Measurements from ENCODE around the gene KCNT2. TPM values are rescaled to one million over a fixed set of nuclear protein-coding genes. Genes with fewer than 3 reads are reported as not detected.
"Not testable (repeated sequence)": the region's sequence is repeated elsewhere in the genome, so short reads cannot be mapped to it uniquely, and the experiment has no call there.

Gene KCNT2
- total RNA-seq, 4 donors from 2014 or later: 0.35 to 0.88 (median 0.51) TPM; not detected in 1

DNA sequence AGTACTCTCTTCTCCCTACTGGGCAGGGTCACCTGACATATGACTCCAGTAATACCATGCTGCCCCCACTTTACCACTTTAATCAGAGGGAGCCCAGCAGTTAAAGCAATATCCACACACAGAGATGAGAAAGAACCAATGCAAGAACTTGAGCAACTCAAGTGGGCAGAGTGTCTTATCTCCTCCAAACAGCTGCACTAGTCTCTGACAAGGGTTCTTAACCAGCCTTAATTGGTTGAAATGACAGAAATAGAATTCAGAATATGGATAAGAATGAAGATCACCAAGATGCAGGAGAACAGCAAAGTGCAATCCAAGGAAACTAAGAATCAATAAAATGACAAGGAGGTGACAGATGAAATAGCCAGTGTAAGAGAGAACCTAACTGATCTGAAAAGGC is 91.0 kb downstream of the KCNT2 start:
- ATAC-seq: no peak
- DNase-seq: no peak
- Histone ChIP-seq H3K4me3 (no peak overlapping the region), H3K36me3 (no peaks in the 10 kb centered on the region), H3K27ac (no peak overlapping the region), H3K9me3 (no peaks in the 10 kb centered on the region), H3K4me1 (no peaks in the 10 kb centered on the region), H3K27me3 (no peaks in the 10 kb centered on the region)
- intact Hi-C loops (cut with DNase I; ENCODE audit: low total_unique reads): no loop called here
- TF ChIP-seq, protein P1, sequence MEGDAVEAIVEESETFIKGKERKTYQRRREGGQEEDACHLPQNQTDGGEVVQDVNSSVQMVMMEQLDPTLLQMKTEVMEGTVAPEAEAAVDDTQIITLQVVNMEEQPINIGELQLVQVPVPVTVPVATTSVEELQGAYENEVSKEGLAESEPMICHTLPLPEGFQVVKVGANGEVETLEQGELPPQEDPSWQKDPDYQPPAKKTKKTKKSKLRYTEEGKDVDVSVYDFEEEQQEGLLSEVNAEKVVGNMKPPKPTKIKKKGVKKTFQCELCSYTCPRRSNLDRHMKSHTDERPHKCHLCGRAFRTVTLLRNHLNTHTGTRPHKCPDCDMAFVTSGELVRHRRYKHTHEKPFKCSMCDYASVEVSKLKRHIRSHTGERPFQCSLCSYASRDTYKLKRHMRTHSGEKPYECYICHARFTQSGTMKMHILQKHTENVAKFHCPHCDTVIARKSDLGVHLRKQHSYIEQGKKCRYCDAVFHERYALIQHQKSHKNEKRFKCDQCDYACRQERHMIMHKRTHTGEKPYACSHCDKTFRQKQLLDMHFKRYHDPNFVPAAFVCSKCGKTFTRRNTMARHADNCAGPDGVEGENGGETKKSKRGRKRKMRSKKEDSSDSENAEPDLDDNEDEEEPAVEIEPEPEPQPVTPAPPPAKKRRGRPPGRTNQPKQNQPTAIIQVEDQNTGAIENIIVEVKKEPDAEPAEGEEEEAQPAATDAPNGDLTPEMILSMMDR (IDR thresholded peaks at IDR 0.05 in 4 of 5, conservative IDR thresholded peaks at IDR 0.05 in 1 of 5): no peak
- TF ChIP-seq POLR2A (IDR thresholded peaks at IDR 0.05): no peak
- in situ Hi-C loops (cut with MboI; ENCODE audit: low sequenced_read_pairs in 4 of 4): no loop called here

GRCh38 chr1:196516373-196516772 is 91.9 kb downstream of the KCNT2 start:
- ATAC-seq (no peak), DNase-seq (no peak)
- no peak for TF ChIP-seq POLR2A (IDR thresholded peaks at IDR 0.05)
- TF ChIP-seq, protein P1 (IDR thresholded peaks at IDR 0.05 in 4 of 5, conservative IDR thresholded peaks at IDR 0.05 in 1 of 5): no peak
- H3K4me1 ChIP-seq: no peaks in the 10 kb centered on the region
- H3K9me3 ChIP-seq: no peaks in the 10 kb centered on the region
- no peak overlapping the region for H3K27ac ChIP-seq
- in situ Hi-C loops (cut with MboI; ENCODE audit: low sequenced_read_pairs in 4 of 4): no loop called here
- intact Hi-C loops (cut with DNase I; ENCODE audit: low total_unique reads): no loop called here
- no peak overlapping the region for H3K4me3 ChIP-seq
- H3K36me3 ChIP-seq: no peaks in the 10 kb centered on the region
- no peaks in the 10 kb centered on the region for H3K27me3 ChIP-seq

DNA sequence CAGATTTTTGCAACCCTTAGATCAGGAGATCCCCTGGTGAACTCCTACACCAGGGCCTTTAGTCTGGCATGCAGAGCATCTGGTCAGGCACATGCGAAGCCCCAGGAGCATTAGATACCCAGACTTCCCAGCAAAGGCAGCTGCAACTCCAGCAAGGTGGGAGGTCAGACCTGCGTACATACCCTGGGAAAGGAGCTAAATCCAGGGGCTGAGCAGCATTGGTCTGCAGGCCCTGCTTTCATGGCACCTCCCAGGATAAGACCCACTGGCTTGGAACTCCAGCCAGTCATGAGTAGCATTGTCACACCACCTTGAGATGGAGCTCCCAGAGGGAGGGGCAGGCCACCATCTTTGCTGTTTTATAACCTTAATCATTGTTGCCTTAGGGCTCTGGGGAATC is 92.3 kb downstream of the KCNT2 start:
- DNase-seq: no peak
- no peak overlapping the region for H3K27ac ChIP-seq

GRCh38 chr1:196513821-196514220 is 94.4 kb downstream of the KCNT2 start:
- no peak overlapping the region for H3K27ac ChIP-seq
- H3K27me3 ChIP-seq: no peaks in the 10 kb centered on the region
- in situ Hi-C loops (cut with MboI; ENCODE audit: low sequenced_read_pairs in 4 of 4): no loop called here
- no peak overlapping the region for H3K4me3 ChIP-seq
- ATAC-seq: no peak
- no peaks in the 10 kb centered on the region for H3K4me1 ChIP-seq
- no peak for DNase-seq
- no peaks in the 10 kb centered on the region for H3K9me3 ChIP-seq
- intact Hi-C loops (cut with DNase I; ENCODE audit: low total_unique reads): no loop called here
- TF ChIP-seq, protein P1 (IDR thresholded peaks at IDR 0.05 in 4 of 5, conservative IDR thresholded peaks at IDR 0.05 in 1 of 5): no peak
- no peak for TF ChIP-seq POLR2A (IDR thresholded peaks at IDR 0.05)
- no peaks in the 10 kb centered on the region for H3K36me3 ChIP-seq

More for the DNA sequence above, 92.3 kb downstream of the KCNT2 start:
- intact Hi-C loops (cut with DNase I; ENCODE audit: low total_unique reads): no loop called here
- H3K4me3 ChIP-seq: no peak overlapping the region
- H3K9me3 ChIP-seq: no peaks in the 10 kb centered on the region
- ATAC-seq: no peak
- in situ Hi-C loops (cut with MboI; ENCODE audit: low sequenced_read_pairs in 4 of 4): no loop called here
- TF ChIP-seq, protein P1 (IDR thresholded peaks at IDR 0.05 in 4 of 5, conservative IDR thresholded peaks at IDR 0.05 in 1 of 5): no peak
- TF ChIP-seq POLR2A (IDR thresholded peaks at IDR 0.05): no peak
- no peaks in the 10 kb centered on the region for H3K4me1 ChIP-seq
- no peaks in the 10 kb centered on the region for H3K27me3 ChIP-seq
- H3K36me3 ChIP-seq: no peaks in the 10 kb centered on the region

DNA sequence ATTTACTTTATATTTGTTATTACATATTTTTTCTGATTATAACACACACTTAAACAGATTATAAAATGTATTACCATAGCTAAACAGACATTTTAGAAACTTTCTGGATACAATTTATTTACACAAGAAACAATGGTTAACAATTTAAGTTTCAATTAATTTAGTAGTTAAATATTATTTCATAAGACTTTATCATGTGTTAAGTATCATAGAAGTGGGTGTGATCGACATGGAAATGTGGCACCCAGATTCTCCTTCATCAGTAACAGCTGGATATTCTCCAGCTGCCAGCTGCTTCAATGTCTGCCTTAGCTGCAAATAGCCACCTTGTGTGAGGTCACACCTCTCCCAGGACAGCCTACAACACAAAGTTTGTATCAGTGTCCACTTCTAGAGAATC is 97.8 kb downstream of the KCNT2 start:
- TF ChIP-seq, protein P1 (IDR thresholded peaks at IDR 0.05 in 4 of 5, conservative IDR thresholded peaks at IDR 0.05 in 1 of 5): no peak
- no peak for TF ChIP-seq POLR2A (IDR thresholded peaks at IDR 0.05)
- Histone ChIP-seq H3K27ac (no peak overlapping the region), H3K4me3 (no peak overlapping the region), H3K4me1 (no peaks in the 10 kb centered on the region), H3K36me3 (no peaks in the 10 kb centered on the region), H3K27me3 (no peaks in the 10 kb centered on the region), H3K9me3 (no peaks in the 10 kb centered on the region)
- in situ Hi-C loops (cut with MboI; ENCODE audit: low sequenced_read_pairs in 4 of 4): no loop called here
- intact Hi-C loops (cut with DNase I; ENCODE audit: low total_unique reads): no loop called here
- DNase-seq (no peak), ATAC-seq (no peak)

GRCh38 chr1:196504224-196504623 is 104.0 kb downstream of the KCNT2 start:
- intact Hi-C loops (cut with DNase I; ENCODE audit: low total_unique reads); in situ Hi-C loops (cut with MboI; ENCODE audit: low sequenced_read_pairs in 4 of 4); DNase-seq; H3K27ac ChIP-seq; H3K36me3 ChIP-seq; H3K4me3 ChIP-seq; ATAC-seq; H3K4me1 ChIP-seq; H3K27me3 ChIP-seq; H3K9me3 ChIP-seq: not testable (repeated sequence)

Data from gastrocnemius medialis (tissue), 4 donors.